Right lobe of liver (tissue), 6 donors: ENCODE measurements around the gene HLA-DMA. TPM values are rescaled to one million over a fixed set of nuclear protein-coding genes. Genes with fewer than 3 reads are reported as not detected.

ENCODE experiments used
- ATAC-seq, 4 donors: fragments of 200-7000 bp; cut with Tn5 transposase; one replicate each; pipeline ENCODE4 v1.9.1; 2020; ENCODE audit warnings: mild to moderate bottlenecking in 4 of 4, moderate library complexity in 4 of 4
- DNase-seq, 3 donors: peaks; one replicate each; pipeline ENCODE4 v3.0.0-alpha.2; 2020
- H3K27ac ChIP-seq, 3 donors: fragments of 200-600 bp; one replicate each; pipeline ENCODE4 v1.8.0; 2022
- H3K27me3 ChIP-seq, 2 donors: fragments of 200-600 bp; one replicate each; pipeline ENCODE4 v1.8.0; 2022
- H3K36me3 ChIP-seq, 4 donors: fragments of 200-600 bp; sonication (generic) in 1 of 4; one replicate each; pipeline versions ENCODE4 v1.5.1 to v1.8.0; 2017 to 2022; ENCODE audit warnings: control low read depth in 1 of 4
- H3K4me1 ChIP-seq, 4 donors: fragments of 200-600 bp; sonication (generic) in 1 of 4; one replicate each; pipeline versions ENCODE4 v1.5.1 to v1.8.0; 2017 to 2022; ENCODE audit warnings: control low read depth in 1 of 4
- H3K4me3 ChIP-seq, 3 donors: fragments of 200-600 bp; one replicate each; pipeline ENCODE4 v1.8.0; 2022
- H3K9me3 ChIP-seq, 4 donors: fragments of 200-600 bp; sonication (generic) in 1 of 4; one replicate each; pipeline versions ENCODE4 v1.5.1 to v1.8.0; 2017 to 2022; ENCODE audit warnings: control low read depth in 1 of 4
- POLR2A ChIP-seq: fragments of 450-650 bp; IDR thresholded peaks from one replicate; pipeline ENCODE4 v1.6.1; 2017; ENCODE audit warnings: antibody characterized with exemption, mild to moderate bottlenecking
- intact Hi-C, 2 donors: fragments of 100-400 bp; cut with DNase I; formaldehyde crosslinking; loops; one replicate each; pipeline versions ENCODE4 v1.11.2 to v1.14.1; 2022
- total RNA-seq, 6 experiments: library from RNA; depleted of rRNA in 2 of 6; stranded (reverse); fragments of >200 nt in 2 of 6; fragmentation: NEBNext Ultra II Directional in 3 of 6; extraction: Animal tissue kit (Norgen Biotek cat#: 25700) in 3 of 6; gene quantifications; one replicate each; pipeline versions ENCODE4 v1.1.0 to v1.2.4, GENCODE V29; 2016 to 2023
- TF ChIP-seq, protein P1 (sequence below), 4 donors: fragments of 200-600 bp in 3 of 4; fragments of 450-650 bp in 1 of 4; IDR thresholded peaks; one replicate each; pipeline versions ENCODE4 v1.5.1 to v1.8.0; 2016 to 2022; ENCODE audit warnings: antibody characterized with exemption in 4 of 4, mild to moderate bottlenecking in 2 of 4
- donor health status: DM: no; HTN: yes; CAD: no.
- donor health status: DM: no; HTN: no; CAD: no.
- donor health status: DM: no; HTN: no; CAD: no.
- donor health status: DM: no; HTN: yes; CAD: no.
- donor health status: DM: no; HTN: yes; CAD: no.

HLA-DMA gene
- total RNA-seq, 6 experiments from 2014 or later, result 6.9 to 26.2 (median 10.7) TPM

DNA sequence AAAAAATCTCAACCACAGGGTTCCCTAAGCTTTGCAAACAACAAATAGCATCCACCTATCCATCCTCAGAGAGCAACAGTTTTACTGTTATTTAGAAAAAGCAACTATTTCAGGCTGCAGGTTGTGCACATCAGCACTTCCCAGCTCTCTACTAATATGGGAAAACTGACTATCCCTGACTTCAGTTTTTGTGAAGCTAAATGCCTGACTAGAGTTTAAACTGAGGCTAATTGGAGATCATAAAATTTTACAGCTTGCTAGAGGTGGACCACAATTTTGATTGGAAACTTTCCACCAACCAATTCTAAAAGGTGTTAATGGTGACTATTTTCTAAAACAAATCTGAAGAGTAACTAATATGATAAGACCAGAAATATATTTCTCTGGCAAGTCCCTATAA is 48.9 kb downstream of the HLA-DMA start:
- no peak for DNase-seq
- Histone ChIP-seq H3K4me1 (no peaks in the 10 kb centered on the region), H3K27ac (no peak overlapping the region), H3K4me3 (no peak overlapping the region), H3K9me3 (no peaks in the 10 kb centered on the region), H3K36me3 (no peaks in the 10 kb centered on the region), H3K27me3 (no peaks in the 10 kb centered on the region)
- ATAC-seq, result no peak
- TF ChIP-seq, protein P1, sequence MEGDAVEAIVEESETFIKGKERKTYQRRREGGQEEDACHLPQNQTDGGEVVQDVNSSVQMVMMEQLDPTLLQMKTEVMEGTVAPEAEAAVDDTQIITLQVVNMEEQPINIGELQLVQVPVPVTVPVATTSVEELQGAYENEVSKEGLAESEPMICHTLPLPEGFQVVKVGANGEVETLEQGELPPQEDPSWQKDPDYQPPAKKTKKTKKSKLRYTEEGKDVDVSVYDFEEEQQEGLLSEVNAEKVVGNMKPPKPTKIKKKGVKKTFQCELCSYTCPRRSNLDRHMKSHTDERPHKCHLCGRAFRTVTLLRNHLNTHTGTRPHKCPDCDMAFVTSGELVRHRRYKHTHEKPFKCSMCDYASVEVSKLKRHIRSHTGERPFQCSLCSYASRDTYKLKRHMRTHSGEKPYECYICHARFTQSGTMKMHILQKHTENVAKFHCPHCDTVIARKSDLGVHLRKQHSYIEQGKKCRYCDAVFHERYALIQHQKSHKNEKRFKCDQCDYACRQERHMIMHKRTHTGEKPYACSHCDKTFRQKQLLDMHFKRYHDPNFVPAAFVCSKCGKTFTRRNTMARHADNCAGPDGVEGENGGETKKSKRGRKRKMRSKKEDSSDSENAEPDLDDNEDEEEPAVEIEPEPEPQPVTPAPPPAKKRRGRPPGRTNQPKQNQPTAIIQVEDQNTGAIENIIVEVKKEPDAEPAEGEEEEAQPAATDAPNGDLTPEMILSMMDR (IDR thresholded peaks at IDR 0.05), result no peak
- no peak for TF ChIP-seq POLR2A
- intact Hi-C loops, result no loop called here

Other genes starting within 250 kb of the HLA-DMA start
- 1 to 10 TPM in 1 of 6 experiments, under 1 TPM in 4, not detected in 1; 0.25 to 7.7 (median 0.72) TPM for gene HLA-DQA2, start 211.7 kb downstream of the HLA-DMA start, total RNA-seq
- gene HLA-DQB2, start 189.6 kb downstream of the HLA-DMA start, total RNA-seq, result 1 to 10 TPM in 1 of 6 experiments, under 1 TPM in 2, not detected in 3; 0.24 to 5.1 (median 0.46) TPM
- gene HLA-DOB, start 136.1 kb downstream of the HLA-DMA start, total RNA-seq, result under 1 TPM in 2 of 6 experiments, not detected in 4; 0.16 to 0.20 TPM
- 10 to 100 TPM in 4 of 6 experiments, 1 to 10 TPM in 2; 8.8 to 20.2 (median 15.9) TPM for gene TAP2, start 114.4 kb downstream of the HLA-DMA start, total RNA-seq
- 10 to 100 TPM; 34.7 to 66.3 (median 40.5) TPM for gene PSMB8, start 109.0 kb downstream of the HLA-DMA start, total RNA-seq
- 10 to 100 TPM in 5 of 6 experiments, 1 to 10 TPM in 1; 7.7 to 24.9 (median 17.8) TPM for gene TAP1, start 99.4 kb downstream of the HLA-DMA start, total RNA-seq
- 10 to 100 TPM in 5 of 6 experiments, 1 to 10 TPM in 1; 7.1 to 33.2 (median 18.0) TPM for gene PSMB9, start 98.9 kb downstream of the HLA-DMA start, total RNA-seq
- gene HLA-DMB, start 12.1 kb downstream of the HLA-DMA start, total RNA-seq, result 10 to 100 TPM in 1 of 6 experiments, 1 to 10 TPM in 5; 1.8 to 22.0 (median 6.5) TPM
- gene BRD2, start 15.5 kb upstream of the HLA-DMA start, total RNA-seq, result 100 to 1,000 TPM in 1 of 6 experiments, 10 to 100 TPM in 5; 66.3 to 111 (median 73.7) TPM
- 1 to 10 TPM in 5 of 6 experiments, under 1 TPM in 1; 0.37 to 3.3 (median 1.2) TPM for gene HLA-DOA, start 56.5 kb upstream of the HLA-DMA start, total RNA-seq
- gene HLA-DPA1, start 120.6 kb upstream of the HLA-DMA start, total RNA-seq, result 10 to 100 TPM; 10.0 to 74.8 (median 26.3) TPM
- gene HLA-DPB1, start 122.9 kb upstream of the HLA-DMA start, total RNA-seq, result 10 to 100 TPM in 5 of 6 experiments, 1 to 10 TPM in 1; 8.6 to 66.7 (median 23.0) TPM
- 1 to 10 TPM in 1 of 6 experiments, under 1 TPM in 5; 0.06 to 1.4 (median 0.61) TPM for gene COL11A2, start 239.4 kb upstream of the HLA-DMA start, total RNA-seq
- gene RXRB, start 247.6 kb upstream of the HLA-DMA start, total RNA-seq, result 10 to 100 TPM; 10.1 to 28.2 (median 17.7) TPM
- gene SLC39A7, start 247.8 kb upstream of the HLA-DMA start, total RNA-seq, result 10 to 100 TPM; 33.5 to 61.4 (median 50.1) TPM